ACC112 (cell line): ENCODE measurements around the gene NDEL1.

Experiments
- H2AFZ ChIP-seq: fragments of 200-600 bp; sonication (generic); one replicate; pipeline ENCODE4 v1.6.0; 2017; ENCODE audit warnings: antibody characterized with exemption, low read length; ENCODE audit not compliant: unreplicated experiment
- H3K27ac ChIP-seq: fragments of 200-600 bp; sonication (generic); 2 replicates; pipeline ENCODE4 v1.5.1; 2014; ENCODE audit warnings: low read depth, mild to moderate bottlenecking, antibody characterized with exemption, low read length, moderate library complexity
- H3K27me3 ChIP-seq: fragments of 200-600 bp; sonication (generic); 2 replicates; pipeline ENCODE4 v1.6.1; 2014; ENCODE audit warnings: mild to moderate bottlenecking, antibody characterized with exemption, low read length, moderate library complexity, mixed read lengths; ENCODE audit not compliant: insufficient read depth
- H3K36me3 ChIP-seq: fragments of 200-600 bp; sonication (generic); 2 replicates; pipeline ENCODE4 v1.6.1; 2016; ENCODE audit warnings: mild to moderate bottlenecking, antibody characterized with exemption, low read length, moderate library complexity, mixed read lengths; ENCODE audit not compliant: insufficient read depth
- H3K4me1 ChIP-seq: fragments of 200-600 bp; sonication (generic); one replicate; pipeline ENCODE4 v1.6.1; 2016; ENCODE audit warnings: low read length, mixed read lengths; ENCODE audit not compliant: insufficient read depth, unreplicated experiment, control insufficient read depth
- H3K4me3 ChIP-seq: fragments of 200-600 bp; sonication (generic); 2 replicates; pipeline ENCODE4 v1.5.1; 2014; ENCODE audit warnings: mild to moderate bottlenecking, low read depth, low read length
- H3K79me2 ChIP-seq: fragments of 200-600 bp; sonication (generic); one replicate; pipeline ENCODE4 v1.6.0; 2016; ENCODE audit warnings: low read length; ENCODE audit not compliant: control insufficient read depth, unreplicated experiment, insufficient read depth

Gene NDEL1

GRCh38 chr17:8467527-8467926, 31.8 kb downstream of the NDEL1 start:
- H2AFZ ChIP-seq = no peak overlapping the region
- H3K27ac ChIP-seq = no peak overlapping the region
- peaks cover 22% of the 10 kb centered on the region; the same call in 1 of the 2 replicates for H3K36me3 ChIP-seq
- no peaks in the 10 kb centered on the region for H3K27me3 ChIP-seq
- no peaks in the 10 kb centered on the region for H3K4me1 ChIP-seq
- no peak overlapping the region for H3K4me3 ChIP-seq
- peaks cover 45% of the 10 kb centered on the region for H3K79me2 ChIP-seq

GRCh38 chr17:8468127-8468526, 32.4 kb downstream of the NDEL1 start:
- peaks cover 41% of the 10 kb centered on the region for H3K79me2 ChIP-seq
- no peak overlapping the region for H3K27ac ChIP-seq
- peaks cover 24% of the 10 kb centered on the region; the same call in 1 of the 2 replicates for H3K36me3 ChIP-seq
- H3K27me3 ChIP-seq = no peaks in the 10 kb centered on the region
- H2AFZ ChIP-seq = no peak overlapping the region
- H3K4me1 ChIP-seq = no peaks in the 10 kb centered on the region
- H3K4me3 ChIP-seq = no peak overlapping the region

GRCh38 chr17:8468980-8469379, 33.3 kb downstream of the NDEL1 start:
- Histone ChIP-seq H2AFZ (no peak overlapping the region), H3K27ac (no peak overlapping the region), H3K4me3 (no peak overlapping the region), H3K79me2 (peaks cover 37% of the 10 kb centered on the region), H3K4me1 (no peaks in the 10 kb centered on the region), H3K36me3 (peaks cover 24% of the 10 kb centered on the region; the same call in 1 of the 2 replicates), H3K27me3 (no peaks in the 10 kb centered on the region)

DNA sequence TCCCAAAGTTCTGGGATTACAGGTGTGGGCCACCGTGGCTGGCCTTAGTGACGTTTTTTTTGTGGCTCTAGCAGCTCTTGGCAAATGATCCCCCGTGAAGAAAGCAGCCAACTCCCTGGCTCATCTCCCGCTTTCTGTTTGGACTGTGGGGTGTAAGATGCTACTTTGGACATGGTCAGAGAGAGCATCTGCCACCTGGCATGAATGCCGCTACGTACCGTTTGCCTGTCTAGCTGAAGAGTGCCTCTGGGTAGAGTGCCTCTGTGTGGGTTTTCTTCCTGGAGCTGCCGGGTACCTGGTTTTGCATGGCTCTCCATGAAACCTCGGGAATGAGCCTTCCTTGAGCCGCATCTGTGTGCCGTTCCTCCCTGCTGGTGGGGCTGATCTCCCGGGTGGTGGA, 34.3 kb downstream of the NDEL1 start:
- Histone ChIP-seq H3K79me2 (peaks cover 27% of the 10 kb centered on the region), H3K27me3 (no peaks in the 10 kb centered on the region), H2AFZ (no peak overlapping the region), H3K36me3 (peaks cover 21% of the 10 kb centered on the region; the same call in 1 of the 2 replicates), H3K4me3 (no peak overlapping the region), H3K4me1 (no peaks in the 10 kb centered on the region), H3K27ac (no peak overlapping the region)

- H3K79me2 ChIP-seq = peaks cover 21% of the 10 kb centered on the region
- H3K27me3 ChIP-seq = no peaks in the 10 kb centered on the region
- no peaks in the 10 kb centered on the region for H3K4me1 ChIP-seq
- H3K27ac ChIP-seq = no peak overlapping the region
- no peak overlapping the region for H2AFZ ChIP-seq
- H3K36me3 ChIP-seq = peaks cover 26% of the 10 kb centered on the region
- H3K4me3 ChIP-seq = no peak overlapping the region
Observed at GRCh38 chr17:8470447-8471047, 34.9 kb downstream of the NDEL1 start.

GRCh38 chr17:8472663-8473062, 37.0 kb downstream of the NDEL1 start:
- H3K27me3 ChIP-seq = no peaks in the 10 kb centered on the region
- peaks cover 26% of the 10 kb centered on the region for H3K36me3 ChIP-seq
- no peaks in the 10 kb centered on the region for H3K4me1 ChIP-seq
- no peak overlapping the region for H3K4me3 ChIP-seq
- no peak overlapping the region for H2AFZ ChIP-seq
- no peak overlapping the region for H3K27ac ChIP-seq
- peaks cover 14% of the 10 kb centered on the region for H3K79me2 ChIP-seq

DNA sequence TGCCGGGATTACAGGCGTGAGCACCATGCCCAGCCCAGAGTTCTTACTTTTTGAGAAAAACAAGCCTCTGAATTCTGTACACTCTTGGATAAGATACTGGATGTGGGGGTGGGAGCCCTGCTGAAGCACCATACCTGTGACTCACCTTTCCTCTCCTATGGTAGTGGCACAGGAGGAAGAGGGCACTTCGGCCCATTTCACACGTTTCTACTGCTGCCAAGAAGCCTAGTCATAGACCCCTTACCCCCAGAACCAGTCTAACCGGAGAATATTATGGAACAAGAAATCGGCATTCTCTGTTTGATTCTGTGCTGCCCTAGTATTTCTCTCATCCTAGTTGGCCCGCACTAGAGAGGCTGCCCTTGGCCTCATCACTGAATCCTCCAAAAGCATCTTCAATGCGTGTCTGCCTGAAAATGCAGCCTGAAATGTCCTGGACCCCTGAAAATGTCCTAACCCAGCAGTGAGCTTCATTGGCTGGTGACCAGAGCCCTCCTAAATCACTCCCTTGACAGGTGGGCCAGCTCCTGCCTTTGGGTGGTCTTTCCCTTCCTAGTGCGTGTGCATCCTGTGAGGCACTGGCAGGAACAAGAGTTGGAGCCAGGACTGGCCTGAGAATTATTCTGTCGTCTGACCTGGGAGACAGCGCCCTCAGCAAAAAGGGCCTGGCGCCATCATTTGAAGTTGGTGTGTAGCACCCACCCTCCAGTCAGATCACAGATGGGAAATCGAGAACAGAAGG, 37.9 kb downstream of the NDEL1 start:
- Histone ChIP-seq H3K36me3 (peaks cover 20% of the 10 kb centered on the region), H3K4me3 (no peak overlapping the region), H2AFZ (no peak overlapping the region)

DNA sequence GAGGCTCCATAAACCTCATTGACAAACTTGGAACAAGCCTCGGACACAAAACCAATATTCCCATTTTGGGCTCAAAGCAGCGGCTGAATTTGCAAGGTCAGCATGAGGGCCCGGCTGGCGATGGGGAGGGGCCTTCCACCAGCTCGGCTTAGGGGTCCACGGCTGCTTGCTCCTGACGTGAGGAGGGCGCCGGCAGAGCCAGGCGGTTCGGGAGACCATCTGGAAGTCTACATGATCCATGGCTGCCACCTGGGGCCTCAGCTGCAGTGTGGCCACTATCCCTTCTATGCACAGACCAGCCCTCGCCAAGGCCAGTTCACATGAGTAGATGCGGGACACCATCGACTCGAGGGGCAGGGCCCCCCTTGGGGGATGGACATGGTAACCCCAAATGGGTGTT, 39.1 kb downstream of the NDEL1 start:
- Histone ChIP-seq H3K27ac (no peak overlapping the region), H3K27me3 (no peaks in the 10 kb centered on the region), H3K4me3 (no peak overlapping the region), H3K4me1 (peaks cover 4% of the 10 kb centered on the region), H3K36me3 (peaks cover 20% of the 10 kb centered on the region), H3K79me2 (peaks cover 8% of the 10 kb centered on the region), H2AFZ (no peak overlapping the region)

More for the DNA sequence above, 37.9 kb downstream of the NDEL1 start:
- Histone ChIP-seq H3K27ac (no peak overlapping the region), H3K79me2 (peaks cover 14% of the 10 kb centered on the region), H3K27me3 (no peaks in the 10 kb centered on the region), H3K4me1 (no peaks in the 10 kb centered on the region)

DNA sequence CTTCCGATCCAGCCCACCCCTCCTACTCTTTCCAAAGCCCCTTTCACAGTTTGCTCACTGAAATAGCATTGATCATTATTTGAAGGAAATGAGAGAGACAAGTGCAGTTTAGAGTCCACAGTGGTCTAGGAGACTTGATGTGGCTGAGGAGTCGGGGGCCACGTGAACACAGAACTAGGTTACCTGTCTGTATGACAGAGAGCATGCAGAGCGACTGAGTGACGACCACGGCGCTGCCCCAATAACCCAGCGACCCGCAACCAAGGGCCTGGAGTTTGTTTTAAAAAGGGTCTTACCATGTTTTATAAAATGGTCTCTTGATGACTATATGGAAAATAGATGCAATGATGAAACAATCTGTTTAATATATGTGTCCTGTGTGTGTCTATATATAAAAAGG, 39.5 kb downstream of the NDEL1 start:
- Histone ChIP-seq H3K4me1 (peaks cover 4% of the 10 kb centered on the region), H3K36me3 (peaks cover 20% of the 10 kb centered on the region), H3K79me2 (peaks cover 5% of the 10 kb centered on the region), H3K4me3 (no peak overlapping the region), H2AFZ (no peak overlapping the region), H3K27me3 (no peaks in the 10 kb centered on the region), H3K27ac (no peak overlapping the region)

GRCh38 chr17:8475781-8476180, 40.1 kb downstream of the NDEL1 start:
- peaks cover 4% of the 10 kb centered on the region for H3K4me1 ChIP-seq
- H3K4me3 ChIP-seq = no peak overlapping the region
- H3K36me3 ChIP-seq = peaks cover 20% of the 10 kb centered on the region
- no peak overlapping the region for H3K27ac ChIP-seq
- H3K27me3 ChIP-seq = no peaks in the 10 kb centered on the region
- H3K79me2 ChIP-seq = peaks cover 3% of the 10 kb centered on the region
- H2AFZ ChIP-seq = no peak overlapping the region

DNA sequence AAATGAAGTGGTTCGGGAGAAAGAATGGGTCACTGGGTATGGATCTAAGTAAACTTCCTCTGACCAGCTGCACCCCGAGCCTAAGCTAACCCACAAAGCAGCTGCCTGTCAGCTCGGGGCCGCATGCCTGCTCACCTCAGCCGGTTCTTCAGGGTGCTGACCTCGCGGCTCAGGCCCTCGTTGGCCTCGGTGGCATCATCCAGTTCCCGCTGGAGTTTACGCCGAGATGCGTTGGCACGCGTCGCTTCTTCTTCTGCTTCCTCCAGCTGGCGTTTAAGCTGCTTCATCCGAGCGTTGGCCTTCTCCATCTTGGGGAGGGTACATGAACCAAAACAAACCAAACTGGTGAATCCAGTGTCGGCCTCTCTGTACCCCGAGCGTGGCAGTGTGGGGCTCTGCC, 41.1 kb downstream of the NDEL1 start:
- Histone ChIP-seq H3K27ac (no peak overlapping the region), H2AFZ (no peak overlapping the region), H3K79me2 (peaks cover 3% of the 10 kb centered on the region), H3K4me1 (peaks cover 4% of the 10 kb centered on the region), H3K4me3 (no peak overlapping the region), H3K36me3 (peaks cover 14% of the 10 kb centered on the region), H3K27me3 (no peaks in the 10 kb centered on the region)
